GM12878 (cell line): ENCODE measurements around the gene BCAR3. TPM values are rescaled to one million over a fixed set of nuclear protein-coding genes. Genes with fewer than 3 reads are reported as not detected.

Experiments
- FOS ChIP-seq: IDR thresholded peaks from 3 replicates; pipeline ENCODE4 v1.6.1; 2011; ENCODE audit warnings: borderline replicate concordance; ENCODE audit not compliant: insufficient read length; ENCODE audit errors: extremely low read depth
- KDM1A ChIP-seq: fragments of 200-600 bp; sonication (generic); IDR thresholded peaks from 2 replicates; pipeline ENCODE4 v1.6.1; 2016; ENCODE audit warnings: borderline replicate concordance
- RCOR1 ChIP-seq: conservative IDR thresholded peaks from 2 replicates; pipeline ENCODE4 v1.6.1; 2012; ENCODE audit warnings: low read depth, low read length, improper control_type of control experiment
- RFX5 ChIP-seq: IDR thresholded peaks from 2 replicates; pipeline ENCODE4 v1.6.1; 2011; ENCODE audit warnings: low read depth, low read length, improper control_type of control experiment
- RUNX3 ChIP-seq: IDR thresholded peaks from 2 replicates; pipeline ENCODE4 v1.6.1; 2012; ENCODE audit warnings: low read length, inconsistent platforms
- polyA plus RNA-seq, 11 experiments: library from polyadenylated mRNA; depleted of rRNA in 4 of 11; unstranded in 6 of 11; stranded (reverse) in 5 of 11; fragments of >200 nt; fragmentation: Nextera tagmentation in 4 of 11; fragmentation: Illumina TruSeq in 1 of 11; extraction: Ambion mirVana in 4 of 11; extraction: Trizol in 1 of 11; gene quantifications; 1 replicate in 1 of 11; 2 replicates in 10 of 11; pipeline versions ENCODE4 v1.2.1 to v1.2.3, GENCODE V29; 2011 to 2016; ENCODE audit warnings: inconsistent platforms in 2 of 11, missing spikeins in 2 of 11, low read depth in 1 of 11
- total RNA-seq, 4 experiments: library from RNA; depleted of rRNA in 3 of 4; stranded (reverse); fragments of >200 nt in 3 of 4; fragmentation: Illumina TruSeq in 1 of 4; extraction: Trizol in 1 of 4; gene quantifications; 2 replicates each; pipeline versions ENCODE4 v1.2.1 to v1.2.3, GENCODE V29; 2013 to 2021
- TF ChIP-seq, protein P1 (sequence below): fragments of 450-650 bp; IDR thresholded peaks from 2 replicates; pipeline ENCODE4 v1.6.1; 2016; ENCODE audit warnings: mild to moderate bottlenecking, moderate library complexity, borderline replicate concordance
- TF ChIP-seq, protein P2 (sequence below): fragments of 450-650 bp; IDR thresholded peaks from 2 replicates; pipeline ENCODE4 v1.6.1; 2018; ENCODE audit warnings: mild to moderate bottlenecking, low read depth, moderate library complexity; ENCODE audit not compliant: partially characterized antibody
- TF ChIP-seq, protein P3 (sequence below): fragments of 450-650 bp; IDR thresholded peaks from 2 replicates; pipeline ENCODE4 v1.6.1; 2017; ENCODE audit warnings: mild to moderate bottlenecking, moderate library complexity
- TF ChIP-seq, protein P4 (sequence below): IDR thresholded peaks from 2 replicates; pipeline ENCODE4 v1.6.1; 2011; ENCODE audit warnings: borderline replicate concordance, low read depth, mild to moderate bottlenecking, moderate library complexity, low read length; ENCODE audit not compliant: insufficient read depth, poor library complexity, severe bottlenecking

BCAR3 gene
- total and polyA plus RNA-seq, 10 of the 15 experiments (the other 5 are each of a cell fraction or from before 2014, with no cell fraction given) = 1.3 to 6.6 (median 1.8) TPM

DNA sequence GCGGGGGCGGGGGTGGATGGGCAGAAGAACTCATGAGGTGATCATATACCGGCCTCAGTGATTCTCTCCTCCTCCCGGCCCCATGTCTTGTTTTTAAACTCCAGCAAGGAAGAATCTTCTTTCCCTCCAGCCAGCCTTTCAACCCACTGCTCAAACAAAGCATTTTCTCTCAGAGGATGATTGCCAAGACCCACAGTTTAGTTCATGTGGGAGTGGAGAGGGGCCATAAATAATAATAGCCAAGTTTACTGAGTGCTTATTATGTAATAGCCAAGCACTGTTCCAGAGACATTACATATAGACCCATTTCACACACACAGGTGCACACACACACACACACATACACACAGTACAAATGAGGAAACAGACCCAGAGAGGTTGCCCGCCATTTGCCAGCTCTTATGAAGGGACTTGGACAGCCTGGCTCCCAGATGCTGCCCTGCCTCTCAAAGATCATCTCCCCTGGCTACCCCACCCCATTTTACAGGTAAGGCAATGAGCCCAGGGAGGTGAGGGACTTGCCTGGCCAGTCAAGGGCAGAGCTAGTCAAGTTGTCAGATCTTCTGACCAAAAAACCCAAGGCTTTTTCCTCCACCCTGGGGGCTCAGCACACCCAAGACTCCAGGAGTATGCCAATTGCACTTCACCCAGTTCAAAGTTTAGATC is 18.0 kb upstream of the BCAR3 start (continued):
- TF ChIP-seq, protein P1, sequence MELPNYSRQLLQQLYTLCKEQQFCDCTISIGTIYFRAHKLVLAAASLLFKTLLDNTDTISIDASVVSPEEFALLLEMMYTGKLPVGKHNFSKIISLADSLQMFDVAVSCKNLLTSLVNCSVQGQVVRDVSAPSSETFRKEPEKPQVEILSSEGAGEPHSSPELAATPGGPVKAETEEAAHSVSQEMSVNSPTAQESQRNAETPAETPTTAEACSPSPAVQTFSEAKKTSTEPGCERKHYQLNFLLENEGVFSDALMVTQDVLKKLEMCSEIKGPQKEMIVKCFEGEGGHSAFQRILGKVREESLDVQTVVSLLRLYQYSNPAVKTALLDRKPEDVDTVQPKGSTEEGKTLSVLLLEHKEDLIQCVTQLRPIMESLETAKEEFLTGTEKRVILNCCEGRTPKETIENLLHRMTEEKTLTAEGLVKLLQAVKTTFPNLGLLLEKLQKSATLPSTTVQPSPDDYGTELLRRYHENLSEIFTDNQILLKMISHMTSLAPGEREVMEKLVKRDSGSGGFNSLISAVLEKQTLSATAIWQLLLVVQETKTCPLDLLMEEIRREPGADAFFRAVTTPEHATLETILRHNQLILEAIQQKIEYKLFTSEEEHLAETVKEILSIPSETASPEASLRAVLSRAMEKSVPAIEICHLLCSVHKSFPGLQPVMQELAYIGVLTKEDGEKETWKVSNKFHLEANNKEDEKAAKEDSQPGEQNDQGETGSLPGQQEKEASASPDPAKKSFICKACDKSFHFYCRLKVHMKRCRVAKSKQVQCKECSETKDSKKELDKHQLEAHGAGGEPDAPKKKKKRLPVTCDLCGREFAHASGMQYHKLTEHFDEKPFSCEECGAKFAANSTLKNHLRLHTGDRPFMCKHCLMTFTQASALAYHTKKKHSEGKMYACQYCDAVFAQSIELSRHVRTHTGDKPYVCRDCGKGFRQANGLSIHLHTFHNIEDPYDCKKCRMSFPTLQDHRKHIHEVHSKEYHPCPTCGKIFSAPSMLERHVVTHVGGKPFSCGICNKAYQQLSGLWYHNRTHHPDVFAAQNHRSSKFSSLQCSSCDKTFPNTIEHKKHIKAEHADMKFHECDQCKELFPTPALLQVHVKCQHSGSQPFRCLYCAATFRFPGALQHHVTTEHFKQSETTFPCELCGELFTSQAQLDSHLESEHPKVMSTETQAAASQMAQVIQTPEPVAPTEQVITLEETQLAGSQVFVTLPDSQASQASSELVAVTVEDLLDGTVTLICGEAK = no peak
- TF ChIP-seq KDM1A (no peak), RCOR1 (no peak), RFX5 (no peak), FOS (no peak), RUNX3 (no peak)
- TF ChIP-seq, protein P2, sequence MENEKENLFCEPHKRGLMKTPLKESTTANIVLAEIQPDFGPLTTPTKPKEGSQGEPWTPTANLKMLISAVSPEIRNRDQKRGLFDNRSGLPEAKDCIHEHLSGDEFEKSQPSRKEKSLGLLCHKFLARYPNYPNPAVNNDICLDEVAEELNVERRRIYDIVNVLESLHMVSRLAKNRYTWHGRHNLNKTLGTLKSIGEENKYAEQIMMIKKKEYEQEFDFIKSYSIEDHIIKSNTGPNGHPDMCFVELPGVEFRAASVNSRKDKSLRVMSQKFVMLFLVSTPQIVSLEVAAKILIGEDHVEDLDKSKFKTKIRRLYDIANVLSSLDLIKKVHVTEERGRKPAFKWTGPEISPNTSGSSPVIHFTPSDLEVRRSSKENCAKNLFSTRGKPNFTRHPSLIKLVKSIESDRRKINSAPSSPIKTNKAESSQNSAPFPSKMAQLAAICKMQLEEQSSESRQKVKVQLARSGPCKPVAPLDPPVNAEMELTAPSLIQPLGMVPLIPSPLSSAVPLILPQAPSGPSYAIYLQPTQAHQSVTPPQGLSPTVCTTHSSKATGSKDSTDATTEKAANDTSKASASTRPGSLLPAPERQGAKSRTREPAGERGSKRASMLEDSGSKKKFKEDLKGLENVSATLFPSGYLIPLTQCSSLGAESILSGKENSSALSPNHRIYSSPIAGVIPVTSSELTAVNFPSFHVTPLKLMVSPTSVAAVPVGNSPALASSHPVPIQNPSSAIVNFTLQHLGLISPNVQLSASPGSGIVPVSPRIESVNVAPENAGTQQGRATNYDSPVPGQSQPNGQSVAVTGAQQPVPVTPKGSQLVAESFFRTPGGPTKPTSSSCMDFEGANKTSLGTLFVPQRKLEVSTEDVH = no peak
- TF ChIP-seq, protein P3, sequence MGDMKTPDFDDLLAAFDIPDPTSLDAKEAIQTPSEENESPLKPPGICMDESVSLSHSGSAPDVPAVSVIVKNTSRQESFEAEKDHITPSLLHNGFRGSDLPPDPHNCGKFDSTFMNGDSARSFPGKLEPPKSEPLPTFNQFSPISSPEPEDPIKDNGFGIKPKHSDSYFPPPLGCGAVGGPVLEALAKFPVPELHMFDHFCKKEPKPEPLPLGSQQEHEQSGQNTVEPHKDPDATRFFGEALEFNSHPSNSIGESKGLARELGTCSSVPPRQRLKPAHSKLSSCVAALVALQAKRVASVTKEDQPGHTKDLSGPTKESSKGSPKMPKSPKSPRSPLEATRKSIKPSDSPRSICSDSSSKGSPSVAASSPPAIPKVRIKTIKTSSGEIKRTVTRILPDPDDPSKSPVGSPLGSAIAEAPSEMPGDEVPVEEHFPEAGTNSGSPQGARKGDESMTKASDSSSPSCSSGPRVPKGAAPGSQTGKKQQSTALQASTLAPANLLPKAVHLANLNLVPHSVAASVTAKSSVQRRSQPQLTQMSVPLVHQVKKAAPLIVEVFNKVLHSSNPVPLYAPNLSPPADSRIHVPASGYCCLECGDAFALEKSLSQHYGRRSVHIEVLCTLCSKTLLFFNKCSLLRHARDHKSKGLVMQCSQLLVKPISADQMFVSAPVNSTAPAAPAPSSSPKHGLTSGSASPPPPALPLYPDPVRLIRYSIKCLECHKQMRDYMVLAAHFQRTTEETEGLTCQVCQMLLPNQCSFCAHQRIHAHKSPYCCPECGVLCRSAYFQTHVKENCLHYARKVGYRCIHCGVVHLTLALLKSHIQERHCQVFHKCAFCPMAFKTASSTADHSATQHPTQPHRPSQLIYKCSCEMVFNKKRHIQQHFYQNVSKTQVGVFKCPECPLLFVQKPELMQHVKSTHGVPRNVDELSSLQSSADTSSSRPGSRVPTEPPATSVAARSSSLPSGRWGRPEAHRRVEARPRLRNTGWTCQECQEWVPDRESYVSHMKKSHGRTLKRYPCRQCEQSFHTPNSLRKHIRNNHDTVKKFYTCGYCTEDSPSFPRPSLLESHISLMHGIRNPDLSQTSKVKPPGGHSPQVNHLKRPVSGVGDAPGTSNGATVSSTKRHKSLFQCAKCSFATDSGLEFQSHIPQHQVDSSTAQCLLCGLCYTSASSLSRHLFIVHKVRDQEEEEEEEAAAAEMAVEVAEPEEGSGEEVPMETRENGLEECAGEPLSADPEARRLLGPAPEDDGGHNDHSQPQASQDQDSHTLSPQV = no peak
- TF ChIP-seq, protein P4, sequence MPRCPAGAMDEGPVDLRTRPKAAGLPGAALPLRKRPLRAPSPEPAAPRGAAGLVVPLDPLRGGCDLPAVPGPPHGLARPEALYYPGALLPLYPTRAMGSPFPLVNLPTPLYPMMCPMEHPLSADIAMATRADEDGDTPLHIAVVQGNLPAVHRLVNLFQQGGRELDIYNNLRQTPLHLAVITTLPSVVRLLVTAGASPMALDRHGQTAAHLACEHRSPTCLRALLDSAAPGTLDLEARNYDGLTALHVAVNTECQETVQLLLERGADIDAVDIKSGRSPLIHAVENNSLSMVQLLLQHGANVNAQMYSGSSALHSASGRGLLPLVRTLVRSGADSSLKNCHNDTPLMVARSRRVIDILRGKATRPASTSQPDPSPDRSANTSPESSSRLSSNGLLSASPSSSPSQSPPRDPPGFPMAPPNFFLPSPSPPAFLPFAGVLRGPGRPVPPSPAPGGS = no peak
